Bronchial epithelial cell (primary cell): ENCODE measurements around the gene CTU1. TPM values are rescaled to one million over a fixed set of nuclear protein-coding genes. Genes with fewer than 3 reads are reported as not detected.

Experiments
- DNase-seq: peaks from one replicate; pipeline ENCODE4 v3.0.0-alpha.2; 2010; ENCODE audit warnings: low read depth
- FAIRE-seq: peaks from 2 replicates; lab custom pipeline; 2011; peaks lifted over from hg19 to GRCh38; lab: Jason Lieb, UNC
- H3K27me3 ChIP-seq: 2 replicates; pipeline ENCODE4 v1.5.1; 2011; ENCODE audit warnings: low read length; ENCODE audit not compliant: control insufficient read depth, insufficient read depth
- H3K36me3 ChIP-seq: 2 replicates; pipeline ENCODE4 v1.5.1; 2011; ENCODE audit warnings: low read length; ENCODE audit not compliant: control insufficient read depth, insufficient read depth
- H3K4me3 ChIP-seq: 2 replicates; pipeline ENCODE4 v1.5.1; 2011; ENCODE audit warnings: mild to moderate bottlenecking, low read depth, low read length, control low read depth
- CTCF ChIP-seq: IDR thresholded peaks from 2 replicates; pipeline ENCODE4 v1.5.1; 2011; ENCODE audit warnings: mild to moderate bottlenecking, moderate library complexity, low read length, control low read depth, inconsistent platforms; ENCODE audit not compliant: insufficient read depth, severe bottlenecking
- total RNA-seq: library from RNA; depleted of rRNA; stranded (reverse); fragments of >200 nt; gene quantifications from 2 replicates; pipeline ENCODE4 v1.2.1, GENCODE V29; 2014

The CTU1 gene
- total RNA-seq = 7.3 and 7.6 TPM in 2 replicates

- FAIRE-seq (peak; percentile 96), DNase-seq (peak; percentile 97)
- peaks cover 12% of the 10 kb centered on the region for H3K36me3 ChIP-seq
- no peaks in the 10 kb centered on the region for H3K27me3 ChIP-seq
- H3K4me3 ChIP-seq = peak within 1 kb of the TSS; percentile 64
- no peak for TF ChIP-seq CTCF
Observed at GRCh38 chr19:51108066-51108804, at the start of gene CTU1. TSS of gene CTU1 (minus strand) at chr19:51108409. CDS start at chr19:51104569, 3,840 bp downstream.

- no peak for TF ChIP-seq CTCF
Observed at GRCh38 chr19:51157265-51157664, 49.1 kb upstream of the CTU1 start.

GRCh38 chr19:51156710-51157109 is 48.5 kb upstream of the CTU1 start:
- TF ChIP-seq CTCF = no peak
- H3K4me3 ChIP-seq = no peak overlapping the region
- DNase-seq (no peak), FAIRE-seq (no peak)
- H3K36me3 ChIP-seq = no peaks in the 10 kb centered on the region
- no peaks in the 10 kb centered on the region for H3K27me3 ChIP-seq

More at GRCh38 chr19:51157265-51157664, 49.1 kb upstream of the CTU1 start:
- no peaks in the 10 kb centered on the region for H3K36me3 ChIP-seq
- H3K27me3 ChIP-seq = no peaks in the 10 kb centered on the region
- FAIRE-seq = no peak
- DNase-seq = no peak
- no peak overlapping the region for H3K4me3 ChIP-seq

- TF ChIP-seq CTCF = no peak
- H3K36me3 ChIP-seq = no peaks in the 10 kb centered on the region
- no peaks in the 10 kb centered on the region for H3K27me3 ChIP-seq
- no peak overlapping the region for H3K4me3 ChIP-seq
- DNase-seq = no peak
- FAIRE-seq = no peak
Observed at GRCh38 chr19:51150627-51151026, 42.4 kb upstream of the CTU1 start.

- no peaks in the 10 kb centered on the region for H3K27me3 ChIP-seq
- no peak for TF ChIP-seq CTCF
- H3K36me3 ChIP-seq = no peaks in the 10 kb centered on the region
- FAIRE-seq (no peak), DNase-seq (no peak)
- no peak overlapping the region for H3K4me3 ChIP-seq
Observed at GRCh38 chr19:51148580-51148979, 40.4 kb upstream of the CTU1 start.
